Measurements from ENCODE around the gene MTF2. TPM values are rescaled to one million over a fixed set of nuclear protein-coding genes. Genes with fewer than 3 reads are reported as not detected.

MTF2 gene
- total RNA-seq, 1 experiment from 2014 or later = 57.3 TPM

DNA sequence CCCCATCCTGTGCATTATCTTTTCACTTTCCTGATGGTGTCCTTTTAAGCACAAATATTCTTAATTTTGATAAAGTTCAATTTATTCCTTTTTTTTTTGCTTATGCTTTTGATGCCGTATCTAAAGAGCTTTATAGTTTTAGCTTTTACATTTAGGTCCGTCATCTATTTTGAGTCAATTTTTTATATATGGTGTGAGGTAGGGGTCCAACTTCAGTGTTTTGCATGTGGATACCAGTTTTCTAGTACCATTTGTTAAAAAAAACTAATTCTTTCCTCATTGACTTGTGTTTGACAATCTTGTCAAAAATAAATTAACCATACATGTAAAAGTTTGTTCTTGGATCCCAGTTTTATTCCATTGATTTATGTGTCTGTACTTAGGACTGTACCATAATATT, 4.9 kb downstream of the MTF2 start:
- no peak for DNase-seq (ENCODE audit: low read depth)

DNA sequence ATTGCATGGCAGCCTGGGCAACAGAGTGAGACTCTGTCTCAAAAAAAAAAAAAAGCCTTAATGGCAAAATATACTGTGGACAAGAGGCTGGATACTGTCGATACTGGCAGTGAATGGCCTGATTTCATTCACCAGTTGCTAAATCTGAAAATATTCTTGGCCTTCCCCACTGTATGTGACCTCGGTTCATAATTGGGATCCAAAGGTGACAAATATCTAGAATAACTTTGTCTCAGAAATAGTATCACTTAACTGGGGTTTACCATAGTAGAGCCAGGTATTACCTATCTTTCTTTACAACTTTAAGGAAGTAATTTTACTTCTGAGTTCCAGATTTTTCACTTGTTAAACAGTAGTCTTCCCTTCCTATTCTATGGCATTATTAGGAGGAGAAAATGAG, 8.4 kb downstream of the MTF2 start:
- no peak for DNase-seq (ENCODE audit: low read depth)

DNA sequence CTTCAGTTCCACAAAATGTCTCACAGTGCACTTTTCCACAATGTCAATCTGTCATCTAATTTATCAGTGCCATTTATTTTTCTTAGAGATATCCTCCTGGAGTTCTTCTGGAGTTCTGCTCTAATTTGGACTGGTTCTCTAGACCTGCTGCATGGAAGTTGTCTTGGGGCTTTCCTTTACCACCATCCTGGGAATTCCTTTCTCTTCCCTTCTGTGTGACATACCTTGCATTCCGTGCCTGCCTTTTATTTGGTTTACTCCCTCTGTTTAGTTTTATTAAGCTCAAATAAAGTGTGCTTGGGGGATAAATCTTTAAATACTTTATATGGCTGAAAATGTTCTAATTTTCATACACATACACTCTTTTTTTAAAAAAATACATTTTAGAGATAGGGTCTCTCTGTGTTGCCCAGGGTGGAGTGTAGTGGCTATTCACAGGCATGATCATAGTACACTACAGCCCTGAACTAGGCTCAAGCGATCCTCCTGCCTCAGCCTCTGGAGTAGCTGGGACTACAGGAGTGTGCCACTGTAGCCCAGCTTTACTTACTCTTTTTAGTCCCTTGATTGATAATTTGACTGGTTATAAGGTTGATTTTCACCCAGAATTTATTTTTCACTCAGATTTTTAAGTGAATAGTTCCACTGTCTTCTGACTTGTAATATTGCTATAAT, 14.4 kb downstream of the MTF2 start:
- DNase-seq (ENCODE audit: low read depth) = no peak

DNA sequence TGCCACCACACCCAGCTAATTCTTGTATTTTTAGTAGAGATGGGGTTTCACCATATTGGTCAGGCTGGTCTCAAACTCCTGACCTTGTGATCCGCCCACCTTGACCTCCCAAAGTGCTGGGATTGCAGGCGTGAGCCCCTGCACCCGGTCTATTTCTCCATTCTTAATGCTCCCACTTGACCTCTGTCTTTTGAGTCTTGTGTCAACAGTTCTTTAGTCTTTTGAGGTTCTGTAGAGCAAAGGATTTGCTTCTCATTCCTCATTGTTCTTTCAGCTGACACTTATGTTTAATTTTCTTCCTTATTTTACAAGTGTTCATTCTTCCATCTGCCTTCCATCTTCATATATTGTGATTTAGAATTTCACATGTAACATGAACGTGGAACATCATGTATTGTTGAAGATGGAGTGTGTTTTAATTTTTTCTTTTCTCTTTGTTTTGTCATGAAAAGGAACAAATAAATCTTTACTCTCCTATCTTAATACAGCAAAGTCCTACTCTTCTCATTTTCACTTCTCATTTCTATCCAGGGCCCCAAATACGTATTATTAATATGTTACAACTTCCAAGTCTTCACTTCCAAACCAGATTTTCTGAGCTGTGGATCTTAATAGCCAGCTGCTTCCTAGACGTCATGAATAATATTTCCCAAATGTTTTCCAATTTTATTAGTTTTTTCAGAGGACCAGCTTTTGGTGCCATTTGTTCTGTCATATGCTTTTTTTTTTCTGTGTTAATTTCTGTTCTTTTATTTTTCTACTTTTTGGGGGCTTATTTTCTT, 16.9 kb downstream of the MTF2 start:
- no peak for DNase-seq (ENCODE audit: low read depth)

DNA sequence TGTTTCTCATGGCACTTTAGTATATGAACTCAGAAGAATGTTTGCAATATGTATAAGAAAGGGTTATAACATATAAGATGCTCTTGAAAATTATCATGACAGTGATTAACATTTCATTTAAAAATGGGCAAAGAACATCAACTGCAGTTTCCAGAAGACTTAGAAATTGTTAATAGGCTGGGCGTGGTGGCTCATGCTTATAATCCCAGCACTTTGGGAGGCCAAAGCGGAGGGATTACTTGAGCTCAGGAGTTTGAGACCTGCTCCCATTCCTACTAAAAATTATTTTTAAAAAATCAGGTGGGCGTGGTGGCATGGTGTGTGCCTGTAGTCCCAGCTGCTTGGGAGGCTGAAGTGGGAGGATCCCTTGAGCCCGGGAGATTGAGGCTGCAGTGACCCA, 23.1 kb downstream of the MTF2 start:
- no peak for DNase-seq (ENCODE audit: low read depth)

DNA sequence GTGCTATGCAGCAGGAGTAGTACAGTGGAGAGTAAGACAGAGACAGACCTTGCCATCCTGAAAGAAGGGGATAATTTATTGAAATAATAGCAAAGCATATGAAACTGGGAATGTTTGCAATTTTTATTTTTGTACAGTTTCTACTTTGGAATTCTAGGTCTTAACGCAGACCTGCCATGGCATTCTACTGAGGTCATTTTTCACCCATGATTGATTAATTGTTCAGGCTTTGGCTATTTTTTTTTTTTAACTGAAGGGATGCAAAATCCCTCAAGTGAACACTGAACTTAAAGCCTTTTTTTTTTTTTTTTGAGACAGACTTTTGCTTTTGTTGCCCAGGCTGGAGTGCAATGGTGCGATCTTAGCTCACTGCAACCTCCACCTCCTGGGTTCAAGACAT, 27.1 kb downstream of the MTF2 start:
- no peak for DNase-seq (ENCODE audit: low read depth)

DNA sequence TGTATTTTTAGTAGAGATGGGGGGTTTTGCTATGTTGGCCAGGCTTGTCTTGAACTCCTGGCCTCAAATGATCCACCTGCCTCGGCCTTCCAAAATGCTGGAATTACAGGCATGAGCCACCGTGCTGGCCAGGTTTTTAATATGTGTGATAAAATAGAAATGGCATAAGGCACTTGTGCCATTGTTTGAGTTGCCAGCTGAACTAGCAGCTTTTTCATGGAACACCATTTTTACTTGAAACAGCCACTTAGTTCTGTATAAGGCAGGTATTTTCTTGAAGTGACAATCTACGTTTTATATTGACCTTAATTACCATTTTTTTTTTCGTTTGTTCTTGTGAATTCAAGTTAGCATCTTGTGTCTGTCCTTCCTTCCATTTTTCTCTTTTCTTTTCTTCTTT, 28.3 kb downstream of the MTF2 start:
- DNase-seq (ENCODE audit: low read depth) = no peak

DNA sequence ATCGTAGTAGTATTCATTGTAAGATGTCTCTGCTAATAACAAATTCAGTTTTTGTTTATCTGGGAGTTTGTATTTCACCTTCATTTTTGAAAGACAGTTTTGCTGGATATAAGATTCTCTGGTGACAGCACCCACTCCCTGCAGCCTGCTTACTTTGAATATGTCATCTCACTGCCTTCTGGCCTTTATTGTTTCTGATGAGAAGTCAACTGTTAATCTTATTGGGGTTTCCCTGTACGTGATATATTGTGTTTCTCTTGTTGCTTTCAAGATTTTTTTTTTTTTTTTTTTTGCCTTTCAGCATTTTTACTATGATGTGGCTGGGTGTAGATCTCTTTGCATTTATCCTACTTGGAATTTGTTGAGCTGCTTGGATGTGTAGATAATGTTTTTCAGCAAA, 29.3 kb downstream of the MTF2 start:
- DNase-seq (ENCODE audit: low read depth) = no peak

DNA sequence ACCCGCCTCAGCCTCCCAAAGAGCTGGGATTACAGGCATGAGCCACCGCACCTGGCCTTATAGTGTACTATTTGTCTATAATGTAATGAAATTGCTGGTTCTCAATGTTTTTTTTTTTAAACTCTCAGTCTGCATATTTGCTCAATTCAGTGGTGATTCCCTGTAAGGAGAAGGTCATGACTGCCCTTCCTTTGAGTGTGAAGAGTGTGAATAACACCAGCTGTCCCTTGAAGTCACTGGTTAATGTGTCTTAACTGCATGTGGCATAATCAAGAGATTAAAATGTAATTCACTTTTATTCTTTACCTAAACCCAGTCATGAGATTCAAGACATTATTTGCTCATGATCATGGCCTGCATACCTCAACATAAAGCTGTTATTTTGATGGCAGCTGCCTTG, 30.5 kb downstream of the MTF2 start:
- DNase-seq (ENCODE audit: low read depth) = no peak

DNA sequence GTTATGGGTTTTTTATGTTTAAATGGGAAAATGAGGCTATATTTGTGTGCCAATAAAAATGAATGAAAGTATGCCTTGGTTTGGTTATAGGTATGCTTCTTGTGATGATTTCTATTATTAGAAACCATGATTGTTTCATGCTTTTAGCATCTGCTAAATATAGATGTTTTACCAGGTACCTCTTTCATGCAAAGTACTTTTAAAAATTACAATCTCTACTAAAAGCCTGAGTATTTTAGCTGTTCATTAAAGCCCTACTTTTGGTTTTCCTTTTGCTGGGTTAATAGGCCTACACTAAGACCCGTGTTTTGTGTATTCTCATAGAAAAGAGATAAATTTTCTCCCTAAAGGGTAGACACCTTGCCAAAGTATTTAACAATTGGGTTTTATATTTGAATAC, 32.0 kb downstream of the MTF2 start:
- no peak for DNase-seq (ENCODE audit: low read depth)

DNA sequence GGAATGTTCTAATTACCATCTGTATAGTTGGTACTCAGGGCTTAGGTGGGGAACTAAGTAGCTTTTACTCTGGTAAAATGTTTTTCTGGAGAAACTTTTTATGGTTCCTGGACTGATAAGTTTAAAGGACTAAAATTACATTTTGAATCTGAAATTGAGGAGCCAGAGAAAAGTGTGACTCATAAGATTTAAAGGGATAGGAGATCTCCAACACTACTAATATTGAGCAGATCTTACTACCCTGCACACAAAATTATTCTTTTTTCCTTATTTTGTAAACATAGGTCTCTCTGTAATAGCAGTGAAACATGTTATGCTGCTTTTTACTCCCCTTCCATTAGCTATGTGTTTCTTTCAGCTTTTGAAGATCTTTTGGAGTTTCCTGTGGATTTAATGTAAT, 32.5 kb downstream of the MTF2 start:
- no peak for DNase-seq (ENCODE audit: low read depth)

DNA sequence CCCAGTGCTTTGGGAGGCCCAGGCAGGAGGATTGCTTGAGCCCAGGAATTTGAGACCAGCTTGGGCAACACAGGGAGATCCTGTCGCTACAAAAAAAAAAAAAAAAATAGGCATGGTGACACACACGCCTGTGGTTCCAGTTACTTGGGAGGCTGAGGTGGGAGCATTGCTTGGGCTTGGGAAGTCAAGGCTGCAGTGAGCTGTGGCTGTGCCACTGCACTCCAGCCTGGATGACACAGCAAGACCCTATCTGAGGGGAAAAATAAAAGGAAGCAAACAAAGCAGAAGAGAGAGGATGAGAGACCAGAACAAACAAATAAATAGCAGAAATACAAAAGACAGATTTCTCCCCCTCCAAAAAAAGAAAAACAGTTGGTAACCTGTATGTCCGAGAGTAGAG, 34.0 kb downstream of the MTF2 start:
- no peak for DNase-seq (ENCODE audit: low read depth)

DNA sequence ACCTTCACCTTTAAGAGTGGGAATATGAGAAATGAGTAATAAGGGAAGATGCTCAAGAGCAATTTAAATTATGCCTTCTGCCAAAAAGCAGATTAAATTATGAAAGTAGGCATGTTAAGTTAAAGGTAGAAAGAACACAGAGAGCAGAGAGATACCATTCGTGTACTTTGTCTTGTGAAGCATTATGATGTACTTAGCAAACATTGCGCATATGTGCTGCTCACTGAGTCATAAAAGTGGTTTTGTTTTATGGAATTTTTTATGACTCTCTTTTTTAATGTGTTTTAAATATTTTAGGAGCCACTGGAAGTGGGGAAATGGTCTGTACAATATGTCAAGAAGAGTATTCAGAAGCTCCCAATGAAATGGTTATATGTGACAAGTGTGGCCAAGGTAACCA, 35.3 kb downstream of the MTF2 start:
- DNase-seq (ENCODE audit: low read depth) = no peak

DNA sequence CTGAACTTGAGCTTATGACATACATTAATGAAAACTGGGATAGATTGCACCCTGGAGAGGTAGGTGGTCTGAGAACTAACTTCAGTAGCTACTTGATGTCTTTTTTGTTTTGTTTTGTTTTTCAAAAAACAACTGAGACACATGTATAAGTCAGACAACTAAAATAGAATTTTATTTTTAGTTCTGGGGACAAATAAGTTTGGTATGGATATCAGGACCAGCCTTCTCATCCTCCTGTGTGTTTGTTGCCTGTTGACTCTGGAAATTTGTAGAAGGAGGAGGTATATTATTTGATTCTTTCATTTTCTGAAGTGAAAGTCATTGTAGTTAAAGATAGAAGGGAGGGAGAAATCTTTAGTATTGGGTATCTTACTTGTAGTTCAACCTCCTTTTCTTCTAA, 41.5 kb downstream of the MTF2 start:
- DNase-seq (ENCODE audit: low read depth) = no peak

DNA sequence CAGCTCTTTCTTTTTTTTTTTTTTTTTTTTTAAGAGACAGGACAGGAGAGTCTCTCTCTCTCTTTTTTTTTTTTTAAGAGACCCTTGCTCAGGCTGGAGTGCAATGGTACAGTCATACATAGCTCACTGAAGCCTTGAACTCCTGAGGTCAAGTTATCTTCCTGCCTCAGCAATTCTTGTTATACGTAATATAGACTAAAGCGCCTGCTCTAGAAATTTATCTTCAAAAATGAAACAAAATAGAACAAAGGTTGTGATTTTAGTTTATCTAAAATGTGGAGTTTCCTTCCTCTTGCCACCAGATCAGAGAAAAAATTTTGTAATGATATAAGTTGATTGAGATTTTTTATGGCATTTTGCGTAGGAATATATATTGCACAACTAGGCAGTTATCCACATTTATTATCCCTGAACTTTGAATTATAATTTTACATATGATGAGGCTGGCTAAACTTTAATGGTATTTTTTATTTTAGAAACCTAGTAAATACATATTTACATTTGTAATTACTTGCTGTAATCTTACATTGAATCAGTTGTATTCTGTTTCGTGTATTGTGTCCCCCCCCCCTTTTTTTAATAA, 44.2 kb downstream of the MTF2 start:
- no peak for DNase-seq (ENCODE audit: low read depth)

DNA sequence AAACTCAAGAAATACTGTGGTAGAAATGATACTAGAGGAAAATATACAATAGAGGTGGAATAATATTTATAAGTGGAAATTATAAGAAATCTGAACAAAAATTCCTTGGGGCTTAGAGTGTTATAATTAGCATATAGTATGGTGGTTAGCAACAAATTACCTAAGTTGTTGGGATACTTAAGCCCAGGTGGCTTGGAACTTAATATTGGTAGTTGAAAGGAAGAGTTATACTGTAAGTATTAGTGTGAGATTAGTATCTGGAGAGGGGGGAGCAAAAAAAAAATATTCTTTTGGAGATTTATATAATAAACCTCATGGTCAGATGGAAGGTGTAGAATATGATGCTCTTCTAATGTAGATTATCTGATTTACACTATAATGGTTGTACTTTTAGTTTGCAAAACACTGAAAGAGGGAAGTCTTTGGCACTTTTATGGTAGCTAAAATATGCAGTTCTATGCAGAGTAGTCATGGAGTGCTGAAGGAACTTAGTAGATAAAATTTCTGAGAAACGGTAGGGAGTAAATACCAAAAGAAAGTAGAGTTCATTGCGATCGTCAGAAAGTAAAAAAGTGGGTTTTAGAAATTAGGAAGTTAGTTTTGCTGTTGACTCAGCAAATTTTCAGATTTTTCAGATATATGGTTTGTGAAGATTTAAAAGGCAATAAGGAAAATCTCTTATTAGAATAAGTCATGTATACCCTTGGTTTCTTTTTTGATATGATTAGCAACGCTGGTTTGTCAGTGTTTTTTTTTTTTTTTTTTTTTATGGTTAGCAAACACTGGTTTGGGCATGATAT, 45.7 kb downstream of the MTF2 start:
- DNase-seq (ENCODE audit: low read depth) = no peak

DNA sequence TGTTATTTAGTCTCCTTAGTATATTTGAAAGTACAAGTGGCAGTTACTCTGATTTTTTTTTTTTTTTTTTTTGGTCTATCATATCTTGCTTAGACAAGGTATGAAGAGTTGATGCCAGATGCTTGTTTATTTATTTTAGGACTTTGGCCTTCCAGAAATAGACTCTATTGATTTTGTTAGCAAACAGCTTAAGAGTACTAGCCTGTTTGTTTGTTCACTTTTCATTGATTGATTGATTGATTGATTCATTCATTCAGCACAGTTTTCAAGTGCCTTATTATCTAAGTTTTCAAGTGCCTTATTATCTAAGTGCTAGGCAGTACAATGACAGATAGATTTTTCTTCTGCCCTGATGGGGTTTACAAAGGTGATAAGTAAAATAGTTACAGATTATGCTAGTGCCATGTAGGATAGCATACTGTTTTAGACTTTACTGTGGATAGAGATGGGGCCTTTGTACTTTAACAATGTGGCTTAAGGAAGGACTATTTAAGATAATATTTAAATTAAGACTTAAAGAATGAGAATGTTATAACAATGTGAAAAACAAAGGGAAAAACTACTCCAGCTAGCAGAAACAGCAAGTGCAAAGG, 50.5 kb downstream of the MTF2 start:
- DNase-seq (ENCODE audit: low read depth) = no peak

DNA sequence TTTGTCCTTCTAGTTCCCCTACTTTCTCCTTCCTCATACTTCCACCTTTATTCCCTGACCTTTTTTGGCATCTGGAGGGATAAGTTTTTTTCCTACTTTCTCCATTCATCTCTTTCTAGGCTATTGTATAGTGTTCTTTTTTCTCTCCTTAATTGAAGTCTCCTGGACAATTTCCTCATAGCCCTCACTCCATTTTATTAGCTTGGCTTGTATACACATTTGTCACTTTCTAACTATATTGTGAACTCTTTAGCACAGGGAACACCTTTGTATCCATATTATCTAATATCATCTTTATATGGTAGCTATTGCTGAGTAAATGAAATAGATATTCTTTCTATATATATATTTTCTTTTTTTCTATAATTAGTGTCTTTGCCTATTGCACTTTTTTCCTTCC, 53.6 kb downstream of the MTF2 start:
- no peak for DNase-seq (ENCODE audit: low read depth)

DNA sequence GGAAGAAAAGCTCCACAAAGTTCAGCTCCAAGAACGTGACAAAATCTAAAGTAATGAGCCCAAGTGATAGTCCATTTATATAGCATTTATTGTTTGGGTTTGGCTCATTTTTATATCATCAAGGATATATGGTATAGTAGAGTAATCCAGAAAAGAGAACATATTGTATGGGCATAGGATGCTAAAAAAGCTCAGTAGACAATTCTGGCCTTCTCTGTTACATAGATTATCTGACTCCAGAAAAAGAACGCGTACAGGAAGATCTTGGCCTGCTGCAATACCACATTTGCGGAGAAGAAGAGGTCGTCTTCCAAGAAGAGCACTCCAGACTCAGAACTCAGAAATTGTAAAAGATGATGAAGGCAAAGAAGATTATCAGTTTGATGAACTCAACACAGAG, 57.4 kb downstream of the MTF2 start:
- no peak for DNase-seq (ENCODE audit: low read depth)

DNA sequence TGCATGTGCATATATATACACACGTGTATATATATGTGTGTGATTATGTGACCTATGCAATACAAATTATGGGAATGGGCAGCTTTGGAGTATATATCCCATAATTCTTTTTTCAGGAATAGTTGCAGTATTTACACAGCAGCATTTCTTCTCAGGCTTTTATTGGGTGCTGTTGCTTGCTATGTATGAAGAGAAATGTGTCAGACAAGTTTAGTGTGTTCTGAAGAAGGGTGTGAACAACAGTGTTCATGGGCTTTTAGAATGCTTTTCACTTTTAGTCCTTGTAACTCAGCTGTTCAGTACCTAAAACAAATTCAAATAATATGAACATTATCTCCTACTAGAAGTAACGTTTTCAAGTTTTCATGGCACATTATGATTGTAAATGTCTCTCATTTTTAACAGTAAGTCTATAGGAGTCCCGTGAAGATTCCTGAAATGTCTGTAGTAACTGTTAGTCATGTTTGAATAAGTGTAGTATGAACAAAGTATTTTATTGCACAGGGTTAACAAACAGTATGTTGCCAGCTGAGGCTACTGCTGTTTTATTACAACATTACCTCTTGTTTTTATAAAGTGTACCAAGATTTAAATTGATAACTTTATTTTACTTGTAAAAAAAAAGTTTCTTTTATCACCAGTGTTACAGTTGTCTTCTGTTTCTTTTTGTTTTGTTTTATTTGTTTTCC, 58.7 kb downstream of the MTF2 start:
- no peak for DNase-seq (ENCODE audit: low read depth)

DNA sequence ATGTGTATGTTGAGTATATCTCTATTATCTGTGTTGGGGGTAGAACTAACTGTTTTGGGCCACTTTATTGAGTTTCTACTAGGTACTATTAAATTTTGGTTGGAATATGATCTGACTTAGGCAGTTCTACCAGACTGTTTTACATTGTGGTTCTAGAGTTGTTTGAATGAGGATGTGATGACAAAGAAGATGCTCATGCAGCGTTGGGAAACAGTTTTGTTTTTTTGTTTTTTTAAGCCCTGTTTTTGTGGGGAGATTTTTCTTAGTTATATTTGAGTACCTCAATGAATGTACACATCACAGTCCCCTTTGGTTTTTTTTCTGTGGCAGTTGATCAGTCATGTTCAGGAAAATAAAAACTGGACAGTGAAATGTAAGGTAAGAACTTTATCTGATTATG, 61.0 kb downstream of the MTF2 start:
- no peak for DNase-seq (ENCODE audit: low read depth)

DNA sequence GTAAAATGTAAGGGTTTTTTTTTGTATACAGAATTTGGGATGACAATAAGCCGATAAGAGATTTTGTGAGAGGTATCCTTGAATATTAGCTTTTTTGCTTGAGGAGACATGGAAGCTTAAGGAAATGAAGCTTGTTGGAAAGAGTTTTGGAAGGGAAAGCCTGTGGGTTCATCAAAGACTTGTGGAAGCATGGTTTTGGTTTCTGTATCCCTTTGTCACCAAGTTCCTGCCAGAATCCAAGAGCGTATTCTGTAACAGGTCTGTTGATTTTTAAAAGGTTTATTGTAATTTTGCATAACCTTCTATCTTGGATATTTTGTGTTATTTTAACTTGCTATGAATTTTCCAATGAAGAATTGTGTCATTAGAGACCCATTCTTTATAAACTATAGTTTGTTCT, 63.1 kb downstream of the MTF2 start:
- no peak for DNase-seq (ENCODE audit: low read depth)

Data from Daoy (cell line).